OCI-LY7 (cell line): ENCODE data around the gene MOB3B. TPM values are rescaled to one million over a fixed set of nuclear protein-coding genes. Genes with fewer than 3 reads are reported as not detected.

ENCODE experiments used
- BruUV-seq: library from RNA; stranded (reverse); fragments of 400-500 nt; replicated peaks from 2 replicates; lab custom pipeline; 2021; lab: Mats Ljungman, UMichigan
- CTCF ChIA-PET: fragments of 300-600 bp; sonication (Branson Sonifier 250); formaldehyde crosslinking; loops from one replicate; lab custom pipeline; 2022; ENCODE audit warnings: antibody characterized with exemption; ENCODE audit not compliant: unreplicated experiment; lab: Charles Lee
- POLR2A ChIA-PET: fragments of 300-600 bp; sonication (Branson Sonifier 250); formaldehyde crosslinking; loops from one replicate; lab custom pipeline; 2022; ENCODE audit warnings: antibody characterized with exemption; lab: Charles Lee
- DNase-seq: peaks from one replicate; pipeline ENCODE4 v3.0.0-alpha.2; 2015; ENCODE audit warnings: low spot score
- H2AFZ ChIP-seq: fragments of 200-600 bp; sonication (generic), shearing (Covaris generic); 2 replicates; pipeline ENCODE4 v1.6.1; 2014; ENCODE audit warnings: mild to moderate bottlenecking, antibody characterized with exemption, low read length, moderate library complexity
- H3K27ac ChIP-seq: fragments of 200-600 bp; sonication (generic); 2 replicates; pipeline ENCODE4 v1.5.1; 2014; ENCODE audit warnings: mixed run types, low read depth, mild to moderate bottlenecking, moderate library complexity, low read length, inconsistent platforms; ENCODE audit not compliant: poor library complexity, severe bottlenecking
- H3K36me3 ChIP-seq: fragments of 200-600 bp; sonication (generic); 2 replicates; pipeline ENCODE4 v1.6.1; 2014; ENCODE audit warnings: mild to moderate bottlenecking, antibody characterized with exemption, low read length, moderate library complexity, mixed read lengths; ENCODE audit not compliant: insufficient read depth
- H3K4me1 ChIP-seq: fragments of 200-600 bp; sonication (generic); 2 replicates; pipeline ENCODE4 v1.5.1; 2014; ENCODE audit warnings: mild to moderate bottlenecking, low read length; ENCODE audit not compliant: insufficient read depth, poor library complexity, severe bottlenecking
- H3K4me2 ChIP-seq: fragments of 200-600 bp; sonication (generic); 2 replicates; pipeline ENCODE4 v1.6.1; 2014; ENCODE audit warnings: mild to moderate bottlenecking, low read length
- H3K4me3 ChIP-seq: fragments of 200-600 bp; sonication (generic); 2 replicates; pipeline ENCODE4 v1.5.1; 2014; ENCODE audit warnings: mild to moderate bottlenecking, low read depth, low read length; ENCODE audit not compliant: poor library complexity, severe bottlenecking
- H3K79me2 ChIP-seq: fragments of 200-600 bp; sonication (generic); 2 replicates; pipeline ENCODE4 v1.6.1; 2016; ENCODE audit warnings: low read depth, mild to moderate bottlenecking, low read length, moderate library complexity, mixed read lengths; ENCODE audit not compliant: insufficient read depth
- H3K9me2 ChIP-seq: fragments of 200-600 bp; sonication (generic); 2 replicates; pipeline ENCODE4 v1.6.1; 2016; ENCODE audit warnings: mild to moderate bottlenecking, low read length, mixed read lengths; ENCODE audit not compliant: insufficient read depth
- H3K9me3 ChIP-seq: fragments of 200-600 bp; sonication (generic); 2 replicates; pipeline ENCODE4 v1.6.1; 2014; ENCODE audit warnings: mild to moderate bottlenecking, mixed run types, low read length, mixed read lengths
- H4K20me1 ChIP-seq: fragments of 200-600 bp; sonication (generic); 2 replicates; pipeline ENCODE4 v1.6.1; 2014; ENCODE audit warnings: mild to moderate bottlenecking, antibody characterized with exemption, low read length, moderate library complexity, mixed read lengths; ENCODE audit not compliant: insufficient read depth
- CTCF ChIP-seq: fragments of 200-600 bp; sonication (generic); conservative IDR thresholded peaks from 2 replicates; pipeline ENCODE4 v1.5.1; 2014; ENCODE audit warnings: mild to moderate bottlenecking, antibody characterized with exemption, low read length, moderate library complexity, mixed read lengths
- EZH2phosphoT487 ChIP-seq: fragments of 200-600 bp; sonication (generic); IDR thresholded peaks from 2 replicates; pipeline ENCODE4 v1.6.1; 2018; ENCODE audit warnings: low read depth, borderline replicate concordance, mild to moderate bottlenecking, mixed run types, antibody characterized with exemption, low read length, moderate library complexity, mixed read lengths
- intact Hi-C: fragments of 100-400 bp; cut with micrococcal nuclease; formaldehyde crosslinking; loops from one replicate; pipeline ENCODE4 v1.10.0; 2022; ENCODE audit not compliant: unreplicated experiment
- total RNA-seq, 2 experiments: library from RNA; depleted of rRNA in 1 of 2; stranded (reverse); fragments of >200 nt in 1 of 2; shearing (Covaris generic) in 1 of 2; gene quantifications; 2 replicates each; pipeline ENCODE4 v1.2.3, GENCODE V29; 2014 to 2022

The MOB3B gene
- total RNA-seq, 2 experiments from 2014 or later = 0.04 TPM; not detected in 1

- H3K9me3 ChIP-seq = no peaks in the 10 kb centered on the region
- no peaks in the 10 kb centered on the region for H3K9me2 ChIP-seq
- H3K4me1 ChIP-seq = no peaks in the 10 kb centered on the region
- H4K20me1 ChIP-seq = no peaks in the 10 kb centered on the region
- H3K27ac ChIP-seq = no peak overlapping the region
- DNase-seq = no peak
- no peak overlapping the region for H3K4me3 ChIP-seq
- ChIA-PET POLR2A (interaction anchor here (0.5 to 0.7 kb wide), 3 partner anchors 11 to 87 kb away, joined by 3 to 5 read pairs (median 4); no protein-coding TSS in a partner anchor), CTCF (no interaction called here)
- TF ChIP-seq CTCF (no peak), EZH2phosphoT487 (no peak)
- H3K36me3 ChIP-seq = no peaks in the 10 kb centered on the region
- intact Hi-C loops = no loop called here
- H3K4me2 ChIP-seq = no peak overlapping the region
- H3K79me2 ChIP-seq = no peaks in the 10 kb centered on the region
- H2AFZ ChIP-seq = no peak overlapping the region
- BruUV-seq = no TSS peak
Observed at GRCh38 chr9:27523141-27523540, 6.5 kb downstream of the MOB3B start.

- Histone ChIP-seq H4K20me1 (no peaks in the 10 kb centered on the region), H3K79me2 (no peaks in the 10 kb centered on the region), H2AFZ (no peak overlapping the region), H3K9me3 (no peaks in the 10 kb centered on the region), H3K27ac (no peak overlapping the region), H3K4me1 (no peaks in the 10 kb centered on the region), H3K36me3 (no peaks in the 10 kb centered on the region), H3K4me3 (no peak overlapping the region), H3K4me2 (no peak overlapping the region), H3K9me2 (no peaks in the 10 kb centered on the region)
- intact Hi-C loops = no loop called here
- DNase-seq = no peak
- TF ChIP-seq CTCF (no peak), EZH2phosphoT487 (no peak)
- ChIA-PET POLR2A (no interaction called here), CTCF (no interaction called here)
- BruUV-seq = no TSS peak
Observed at GRCh38 chr9:27520986-27521385, 8.6 kb downstream of the MOB3B start.
